K562 (cell line): ENCODE data around the gene SGMS1. TPM values are rescaled to one million over a fixed set of nuclear protein-coding genes. Genes with fewer than 3 reads are reported as not detected.
A peak's percentile ranks its signal among the peaks of the same experiment; 100 is the strongest.

Experiments
- CREB3 ChIP-seq: fragments of 450-650 bp; conservative IDR thresholded peaks from 2 replicates; pipeline ENCODE4 v1.6.1; 2016; ENCODE audit warnings: missing genetic modification characterization, low read depth, mild to moderate bottlenecking, missing compliant biosample characterization, moderate library complexity
- E2F5 ChIP-seq: sonication (generic); formaldehyde crosslinking; IDR thresholded peaks from 2 replicates; pipeline ENCODE4 v1.8.0; 2022; ENCODE audit warnings: mild to moderate bottlenecking, missing genetic modification reagents
- ELF1 ChIP-seq: fragments of 200-800 bp; sonication (Bioruptor generic); IDR thresholded peaks from 2 replicates; pipeline ENCODE4 v1.6.1; 2016; ENCODE audit warnings: missing genetic modification characterization, missing compliant biosample characterization
- EP300 ChIP-seq: IDR thresholded peaks from 2 replicates; pipeline ENCODE4 v1.6.1; 2012; ENCODE audit warnings: low read length, improper control_type of control experiment
- ESRRA ChIP-seq: fragments of 450-650 bp; IDR thresholded peaks from 2 replicates; pipeline ENCODE4 v1.6.1; 2014; ENCODE audit warnings: low read depth, mild to moderate bottlenecking, moderate library complexity, borderline replicate concordance
- FOXA1 ChIP-seq: fragments of 450-650 bp; IDR thresholded peaks from 2 replicates; pipeline ENCODE4 v1.6.1; 2016; ENCODE audit warnings: mild to moderate bottlenecking, borderline replicate concordance
- HDAC3 ChIP-seq: fragments of 450-650 bp; IDR thresholded peaks from 2 replicates; pipeline ENCODE4 v1.6.1; 2018; ENCODE audit warnings: borderline replicate concordance, mild to moderate bottlenecking, moderate library complexity; ENCODE audit not compliant: partially characterized antibody
- HDAC6 ChIP-seq: IDR thresholded peaks from 2 replicates; pipeline ENCODE4 v1.6.1; 2012; ENCODE audit warnings: low read depth, mild to moderate bottlenecking, control low read depth, inconsistent platforms, low read length, moderate library complexity
- POLR2AphosphoS5 ChIP-seq: IDR thresholded peaks from 2 replicates; pipeline ENCODE4 v1.6.1; 2011; ENCODE audit warnings: mild to moderate bottlenecking, low read depth, low read length, moderate library complexity; ENCODE audit not compliant: control insufficient read depth, insufficient read depth
- PREB ChIP-seq: sonication (generic); formaldehyde crosslinking; IDR thresholded peaks from 2 replicates; pipeline ENCODE4 v1.8.1; 2023; ENCODE audit warnings: mild to moderate bottlenecking, missing genetic modification reagents
- PTBP1 ChIP-seq: fragments of 200-400 bp; formaldehyde crosslinking; IDR thresholded peaks from 2 replicates; pipeline ENCODE4 v1.6.1; 2017; ENCODE audit warnings: low read depth, low read length
- RHOXF2B ChIP-seq: fragments of 250-450 bp; sonication (Bioruptor Pico); conservative IDR thresholded peaks from 2 replicates; pipeline ENCODE4 v1.5.1; 2021
- SMAD1 ChIP-seq: fragments of 150-350 bp; IDR thresholded peaks from 2 replicates; pipeline ENCODE4 v1.6.1; 2014; ENCODE audit warnings: low read length, low read depth; ENCODE audit not compliant: partially characterized antibody
- SRF ChIP-seq, 2 experiments: fragments of 250-450, 450-650 bp in 1 of 2; sonication (Bioruptor Pico) in 1 of 2; sonication (generic) in 1 of 2; formaldehyde crosslinking; IDR thresholded peaks; 2 replicates each; pipeline versions ENCODE4 v1.5.0 to v1.5.1; 2020 to 2022; ENCODE audit warnings: mild to moderate bottlenecking in 1 of 2, missing genetic modification reagents in 1 of 2
- TEAD4 ChIP-seq, 2 experiments: sonication (generic) in 1 of 2; formaldehyde crosslinking in 1 of 2; IDR thresholded peaks; 2 replicates each; pipeline versions ENCODE4 v1.6.1 to v1.8.0; 2012 to 2022; ENCODE audit warnings: borderline replicate concordance in 1 of 2, inconsistent platforms in 1 of 2, low read length in 1 of 2, mild to moderate bottlenecking in 1 of 2, missing genetic modification reagents in 1 of 2
- TFE3 ChIP-seq: fragments of 450-650 bp; formaldehyde crosslinking; IDR thresholded peaks from 2 replicates; pipeline ENCODE4 v1.4.0; 2020; ENCODE audit warnings: mild to moderate bottlenecking, mixed read lengths
- U2AF1 ChIP-seq: fragments of 200-400 bp; formaldehyde crosslinking; optimal IDR thresholded peaks from 2 replicates; pipeline ENCODE3; 2017; ENCODE audit warnings: mild to moderate bottlenecking, low read depth, low read length, moderate library complexity
- ZBTB7A ChIP-seq: IDR thresholded peaks from 2 replicates; pipeline ENCODE4 v1.6.1; 2011; ENCODE audit warnings: low read depth, mild to moderate bottlenecking, low read length, moderate library complexity, borderline replicate concordance; ENCODE audit not compliant: control insufficient read depth
- ZNF143 ChIP-seq: sonication (generic); formaldehyde crosslinking; IDR thresholded peaks from 2 replicates; pipeline ENCODE4 v1.9.0; 2022; ENCODE audit warnings: mild to moderate bottlenecking, missing genetic modification reagents
- ZNF41 ChIP-seq: fragments of 250-450 bp; sonication (Bioruptor Pico); conservative IDR thresholded peaks from 2 replicates; pipeline ENCODE4 v1.4.0; 2020; ENCODE audit warnings: mild to moderate bottlenecking
- polyA plus RNA-seq, 8 experiments: library from polyadenylated mRNA; depleted of rRNA in 4 of 8; stranded (reverse) in 5 of 8; unstranded in 3 of 8; fragments of >200 nt; fragmentation: Nextera tagmentation in 2 of 8; fragmentation: Illumina TruSeq in 1 of 8; extraction: Ambion mirVana in 2 of 8; extraction: Trizol in 1 of 8; gene quantifications; 2 replicates each; pipeline versions ENCODE4 v1.2.1 to v1.2.3, GENCODE V29; 2011 to 2014; ENCODE audit warnings: inconsistent platforms in 1 of 8, missing spikeins in 1 of 8
- total RNA-seq, 7 experiments: library from RNA; depleted of rRNA in 6 of 7; stranded (reverse); fragments of >200 nt in 6 of 7; fragmentation: Illumina TruSeq in 2 of 7; extraction: Trizol in 2 of 7; gene quantifications; 2 replicates each; pipeline versions ENCODE4 v1.2.1 to v1.2.3, GENCODE V29; 2011 to 2021; ENCODE audit warnings: low replicate concordance in 1 of 7

Gene SGMS1
- total and polyA plus RNA-seq, 9 of the 15 experiments (the other 6 are each of a cell fraction or from before 2014, with no cell fraction given): 22.6 to 232 (median 82.2) TPM

- TF ChIP-seq POLR2AphosphoS5: peak; percentile 30; the same call in 1 of the 2 replicates
- 0 out of 4 replicates have a peak, but pooled peaks of 1 of the 2 experiments have one; percentile 21 for TF ChIP-seq SRF (CRISPR knock-in tag; IDR thresholded peaks at IDR 0.05)
- TF ChIP-seq RHOXF2B (CRISPR knock-in tag): no peak
- no peak for TF ChIP-seq ZBTB7A
- no peak for TF ChIP-seq ESRRA
- no peak for TF ChIP-seq SMAD1
- TF ChIP-seq TEAD4 (IDR thresholded peaks at IDR 0.05; ENCODE audit: low read length): peak; percentile 78
- no peak for TF ChIP-seq TEAD4 (CRISPR knock-in tag; IDR thresholded peaks at IDR 0.05; ENCODE audit: borderline replicate concordance)
- TF ChIP-seq EP300: peak; percentile 62; the same call in 1 of the 2 replicates
- TF ChIP-seq PREB: 0 out of 2 replicates have a peak, but pooled peaks have one; percentile 53
- no peak for TF ChIP-seq HDAC6
- TF ChIP-seq ELF1: no peak
- no peak for TF ChIP-seq HDAC3
- TF ChIP-seq ZNF143 (CRISPR knock-in tag): no peak
- TF ChIP-seq U2AF1: no peak
- no peak for TF ChIP-seq ZNF41 (CRISPR knock-in tag)
- TF ChIP-seq E2F5 (CRISPR knock-in tag): no peak
- TF ChIP-seq TFE3: no peak
- TF ChIP-seq FOXA1: no peak
- TF ChIP-seq PTBP1: no peak
- TF ChIP-seq CREB3: no peak
- TF ChIP-seq, all 486 proteins: peak for 29
These were observed 77.9 kb downstream of the SGMS1 start (continued) for GRCh38 chr10:50545846-50546245.
